DLD1 (cell line): ENCODE data around the gene MAP1B.
"Not testable (repeated sequence)": the region's sequence is repeated elsewhere in the genome, so short reads cannot be mapped to it uniquely, and the experiment has no call there.

Experiments used
- in situ Hi-C: cut with HindIII; loops from 2 replicates; pipeline ENCODE4 v1.10.0; 2017; ENCODE audit warnings: low sequenced_read_pairs

Gene MAP1B

GRCh38 chr5:72159501-72159911, 52.2 kb downstream of the MAP1B start:
- in situ Hi-C loops: no loop called here

DNA sequence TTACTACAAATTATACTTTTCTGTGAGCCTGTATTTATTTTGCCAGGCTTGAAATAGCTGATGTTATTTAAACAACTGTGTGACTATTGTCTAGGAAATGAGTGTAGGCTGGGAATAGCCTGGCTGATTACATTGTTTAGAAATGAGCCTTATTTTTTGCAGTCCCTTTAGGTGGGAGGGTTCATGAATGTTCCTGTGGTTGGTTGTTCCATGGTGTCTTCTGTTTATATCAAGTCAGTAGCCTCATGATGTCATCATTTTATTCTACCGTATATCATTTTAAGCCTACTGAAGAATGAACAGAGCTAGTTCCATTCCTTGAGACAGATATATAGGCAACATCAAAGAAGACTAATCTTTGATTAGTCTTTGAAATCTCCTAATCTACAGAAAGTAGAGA, 53.1 kb downstream of the MAP1B start:
- in situ Hi-C loops: no loop called here

- in situ Hi-C loops: no loop called here
Observed at GRCh38 chr5:72160959-72161358, 53.7 kb downstream of the MAP1B start.

DNA sequence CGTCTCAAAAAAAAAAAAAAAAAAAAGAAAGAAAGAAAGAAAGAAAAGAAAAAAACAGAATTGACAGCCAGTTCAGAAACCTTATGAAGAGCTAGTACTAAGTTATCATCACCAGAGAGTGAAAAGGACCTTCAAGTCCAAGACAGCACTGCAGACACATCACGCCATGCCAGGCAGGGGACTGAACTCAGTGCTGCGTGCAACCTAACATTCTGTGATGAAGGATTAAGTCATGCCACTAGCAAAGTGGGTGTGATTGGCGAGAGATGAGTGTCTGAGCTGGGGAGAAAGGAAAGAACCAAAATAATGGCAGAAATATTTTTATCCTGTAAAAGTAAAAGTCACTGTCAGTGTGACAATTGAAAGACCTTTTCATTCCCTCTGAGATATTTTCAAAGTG, 54.7 kb downstream of the MAP1B start:
- in situ Hi-C loops: no loop called here

DNA sequence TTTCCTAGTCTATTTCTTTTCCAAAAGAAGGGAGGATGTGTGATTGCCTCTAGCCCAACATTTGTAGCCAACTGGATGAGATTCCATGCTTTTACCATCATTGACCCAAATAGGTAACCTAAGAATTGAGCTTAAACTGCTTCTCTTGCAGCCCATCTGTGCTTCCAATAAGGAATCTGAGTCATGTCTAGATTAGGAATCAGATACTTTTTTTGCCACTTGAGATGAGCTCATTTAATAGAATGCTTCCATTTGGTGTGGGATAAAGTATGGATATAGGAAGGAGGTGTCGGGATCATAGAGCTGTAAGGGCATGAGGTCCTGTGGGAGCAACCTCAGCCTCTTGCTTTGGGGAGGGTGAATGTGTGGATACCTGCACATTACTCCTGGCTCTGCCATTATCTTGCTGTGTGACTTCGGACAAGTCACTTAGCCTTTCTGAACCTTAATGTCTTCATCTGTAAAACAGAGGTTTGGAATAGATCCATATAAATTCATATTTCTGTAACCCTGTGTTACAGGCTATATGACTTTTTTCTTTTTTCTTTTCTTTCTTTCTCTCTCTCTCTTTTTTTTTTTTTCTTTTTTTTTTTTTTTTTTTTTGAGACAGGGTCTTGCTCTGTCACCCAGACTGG, 56.2 kb downstream of the MAP1B start:
- in situ Hi-C loops: no loop called here

GRCh38 chr5:72166070-72166979, 59.0 kb downstream of the MAP1B start:
- in situ Hi-C loops: no loop called here

DNA sequence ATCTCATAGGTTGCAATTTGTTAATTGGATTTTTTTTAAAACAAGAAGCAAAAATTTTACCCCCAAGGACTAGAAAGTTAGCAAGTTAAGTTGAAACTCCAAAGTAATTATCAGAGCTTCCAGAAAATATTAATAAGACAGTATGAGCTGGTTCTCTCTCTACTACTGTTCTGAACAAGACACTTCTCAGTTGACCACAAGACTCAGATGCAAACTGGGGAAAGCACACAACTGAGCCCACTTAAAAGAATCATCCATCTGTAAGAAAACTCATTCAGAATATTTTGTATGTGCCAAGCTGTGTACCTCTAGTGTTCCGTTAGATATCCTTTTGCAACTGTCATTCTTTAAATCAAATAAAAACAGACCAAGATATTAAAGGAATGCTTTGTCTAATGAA, 60.0 kb downstream of the MAP1B start:
- in situ Hi-C loops: no loop called here

GRCh38 chr5:72167804-72168203, 60.5 kb downstream of the MAP1B start:
- in situ Hi-C loops: no loop called here

GRCh38 chr5:72170101-72170500, 62.8 kb downstream of the MAP1B start:
- in situ Hi-C loops: no loop called here

- in situ Hi-C loops: not testable (repeated sequence)
Observed at GRCh38 chr5:72171181-72171580, 63.9 kb downstream of the MAP1B start.

- in situ Hi-C loops: no loop called here
Observed at GRCh38 chr5:72171667-72172066, 64.4 kb downstream of the MAP1B start.

GRCh38 chr5:72172786-72173185, 65.5 kb downstream of the MAP1B start:
- in situ Hi-C loops: no loop called here

- in situ Hi-C loops: no loop called here
Observed at GRCh38 chr5:72177538-72177937, 70.3 kb downstream of the MAP1B start.

GRCh38 chr5:72179028-72179815, 71.9 kb downstream of the MAP1B start:
- in situ Hi-C loops: no loop called here

GRCh38 chr5:72179816-72180440, 72.7 kb downstream of the MAP1B start:
- in situ Hi-C loops: no loop called here

GRCh38 chr5:72180925-72181324, 73.7 kb downstream of the MAP1B start:
- in situ Hi-C loops: no loop called here

DNA sequence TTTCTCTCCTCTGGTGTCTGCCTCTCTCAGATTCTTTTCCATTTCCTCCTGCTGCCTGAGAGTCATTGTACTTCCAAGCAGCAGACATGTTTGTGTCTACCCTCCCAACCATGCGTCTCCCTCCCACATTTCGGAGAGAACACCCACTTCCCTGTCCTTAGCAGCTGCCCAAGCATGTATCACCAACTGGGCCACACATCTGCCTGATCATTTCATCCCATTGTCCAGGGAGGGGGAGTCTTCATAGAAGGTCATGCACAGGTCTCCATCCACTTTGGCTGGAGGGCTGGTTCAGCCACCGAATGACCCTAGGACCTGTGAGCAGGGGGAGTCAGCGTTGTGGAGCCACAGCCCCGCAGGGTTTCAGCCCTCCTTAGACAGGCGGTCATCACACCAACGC, 75.4 kb downstream of the MAP1B start:
- in situ Hi-C loops: no loop called here

GRCh38 chr5:72183101-72183520, 75.8 kb downstream of the MAP1B start:
- in situ Hi-C loops: no loop called here

DNA sequence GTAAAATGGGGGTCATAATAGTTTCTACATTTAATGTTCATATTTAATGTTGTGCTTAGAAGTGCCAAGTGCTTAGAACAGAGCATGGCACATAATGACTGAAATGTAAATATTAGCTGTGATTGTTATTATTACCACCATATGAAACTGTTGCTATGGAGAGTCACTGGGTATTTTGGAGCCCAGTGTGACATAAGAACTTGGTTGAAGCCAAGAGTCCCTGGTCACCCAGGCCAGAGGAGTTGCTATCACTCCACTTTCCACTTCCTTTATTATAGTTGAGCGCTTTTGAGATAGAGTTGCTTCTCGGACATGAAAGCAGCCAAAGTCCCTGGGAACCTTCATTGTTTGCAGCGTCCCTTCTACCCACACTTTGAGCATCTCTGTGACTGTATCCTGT, 77.1 kb downstream of the MAP1B start:
- in situ Hi-C loops: no loop called here

DNA sequence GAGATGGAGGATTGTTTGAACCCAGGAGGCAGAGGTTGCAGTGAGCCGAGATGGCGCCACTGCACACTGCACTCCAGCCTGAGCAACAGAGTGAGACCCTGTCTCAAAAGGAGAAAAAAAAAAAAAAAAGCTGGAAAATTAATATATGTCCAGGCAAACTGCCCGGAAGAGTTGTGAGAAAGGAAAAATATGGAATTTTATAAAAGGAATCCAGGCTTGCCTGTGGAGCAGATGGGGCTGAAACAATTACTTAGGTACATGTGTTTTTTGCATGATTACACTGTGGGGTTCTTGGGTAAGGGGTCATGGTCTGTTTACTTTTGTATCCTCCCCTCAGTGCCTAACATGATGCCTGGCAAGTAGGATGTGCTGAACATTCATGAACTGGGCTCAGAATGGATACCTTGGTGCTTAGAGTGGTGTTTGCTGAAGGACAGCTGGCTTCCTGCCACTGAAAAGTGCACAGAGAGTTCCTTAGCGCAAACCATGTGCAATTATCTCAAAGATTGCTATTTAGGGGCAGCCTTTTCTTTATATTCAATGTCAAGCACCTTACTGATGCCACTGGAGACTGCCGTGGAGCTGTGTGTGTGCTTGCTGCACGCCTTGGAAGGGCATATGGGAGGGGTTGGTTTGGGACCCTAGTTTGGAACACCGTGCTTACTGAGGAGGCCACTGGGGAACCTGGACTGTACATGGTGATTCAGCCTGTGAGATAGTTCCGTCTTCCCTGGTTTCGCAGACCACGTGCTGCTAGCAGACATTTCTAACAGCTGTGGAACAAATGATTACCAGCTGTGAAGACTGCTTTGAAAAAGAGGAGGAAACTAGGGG, 78.4 kb downstream of the MAP1B start:
- in situ Hi-C loops: no loop called here
